HepG2 (cell line): ENCODE results near the gene CRISPLD2. TPM values are rescaled to one million over a fixed set of nuclear protein-coding genes. Genes with fewer than 3 reads are reported as not detected.

Experiments
- ATAC-seq: fragments of 200-7000 bp; cut with Tn5 transposase; 3 replicates; pipeline ENCODE4 v1.9.1; 2020; ENCODE audit warnings: mild to moderate bottlenecking, moderate library complexity
- BruUV-seq: library from RNA; stranded (reverse); fragments of 400-500 nt; replicated peaks from 2 replicates; lab custom pipeline; 2021; lab: Mats Ljungman, UMichigan
- CTCF ChIA-PET: fragments of 300-600 bp; formaldehyde crosslinking; extraction: SDS; loops from one replicate; lab custom pipeline; 2021; ENCODE audit warnings: low total read pairs, inconsistent platforms, low intra/inter-chr PET ratio; lab: Yijun Ruan, JAX
- POLR2A ChIA-PET: fragments of 350-600 bp; sonication (Branson Sonifier 250); formaldehyde crosslinking; loops from one replicate; lab custom pipeline; 2020; ENCODE audit warnings: antibody characterized with exemption, inconsistent platforms; lab: Yijun Ruan, JAX
- DNase-seq: peaks from one replicate; pipeline ENCODE4 v3.0.0-alpha.2; 2015; ENCODE audit warnings: low spot score
- FAIRE-seq: peaks from 3 replicates; lab custom pipeline; 2011; peaks lifted over from hg19 to GRCh38; lab: Jason Lieb, UNC
- H2AFZ ChIP-seq: one replicate; pipeline ENCODE4 v1.6.1; 2011; ENCODE audit warnings: low read length, inconsistent platforms
- H3K27ac ChIP-seq: fragments of 300-600 bp; 3 replicates; pipeline ENCODE4 v1.8.0; 2011; ENCODE audit warnings: mixed run types, mild to moderate bottlenecking, mixed read lengths, low read length, inconsistent platforms; ENCODE audit not compliant: insufficient read depth; ENCODE audit errors: extremely low read length
- H3K27me3 ChIP-seq, 2 experiments: fragments of 200-600 bp in 1 of 2; 2 replicates in 1 of 2; 3 replicates in 1 of 2; pipeline versions ENCODE4 v1.6.0 to v1.8.0; 2011; ENCODE audit warnings: low read length in 2 of 2, mild to moderate bottlenecking in 2 of 2, moderate library complexity in 2 of 2, inconsistent platforms in 1 of 2; ENCODE audit not compliant: insufficient read depth in 2 of 2, control insufficient read depth in 1 of 2
- H3K36me3 ChIP-seq, 2 experiments: fragments of 200-600 bp in 1 of 2; replicated peaks in 1 of 2; 2 replicates in 1 of 2; 3 replicates in 1 of 2; pipeline versions ENCODE4 v1.5.1 to v1.8.0; 2011; ENCODE audit warnings: low read length in 2 of 2, inconsistent platforms in 1 of 2; ENCODE audit not compliant: insufficient read depth in 2 of 2, control insufficient read depth in 1 of 2
- H3K4me1 ChIP-seq: 2 replicates; pipeline ENCODE4 v1.5.1; 2012; ENCODE audit warnings: low read length, inconsistent platforms; ENCODE audit not compliant: insufficient read depth
- H3K4me2 ChIP-seq: 2 replicates; pipeline ENCODE4 v1.6.0; 2011; ENCODE audit warnings: low read depth, low read length, inconsistent platforms
- H3K4me3 ChIP-seq, 3 experiments: fragments of 200-600 bp in 1 of 3; sonication (generic), shearing (Covaris generic) in 1 of 3; replicated peaks in 1 of 3; 2 replicates each; pipeline ENCODE4 v1.5.1; 2011 to 2016; ENCODE audit warnings: low read length in 3 of 3, inconsistent platforms in 2 of 3, low read depth in 2 of 3, mild to moderate bottlenecking in 2 of 3, control low read depth in 1 of 3, mixed read lengths in 1 of 3; ENCODE audit not compliant: insufficient read depth in 1 of 3
- H3K79me2 ChIP-seq: one replicate; pipeline ENCODE4 v1.6.1; 2011; ENCODE audit warnings: low read length, inconsistent platforms; ENCODE audit not compliant: insufficient read depth
- H3K9ac ChIP-seq: 2 replicates; pipeline ENCODE4 v1.6.0; 2011; ENCODE audit warnings: mild to moderate bottlenecking, low read depth, low read length, inconsistent platforms; ENCODE audit not compliant: insufficient read depth
- H3K9me3 ChIP-seq: 2 replicates; pipeline ENCODE4 v1.5.1; 2012; ENCODE audit warnings: mild to moderate bottlenecking, low read length
- H4K20me1 ChIP-seq: 2 replicates; pipeline ENCODE4 v1.6.0; 2011; ENCODE audit warnings: inconsistent platforms, mild to moderate bottlenecking, low read length, moderate library complexity; ENCODE audit not compliant: insufficient read depth
- ELF1 ChIP-seq: sonication (generic); formaldehyde crosslinking; IDR thresholded peaks from 2 replicates; pipeline ENCODE4 v1.4.0; 2020; ENCODE audit warnings: missing genetic modification reagents
- KLF6 ChIP-seq: IDR thresholded peaks from 2 replicates; pipeline ENCODE4 v1.8.0; 2016; ENCODE audit warnings: missing biosample characterization, missing genetic modification reagents
- MBNL3 ChIP-seq: fragments of 250-450 bp; sonication (Bioruptor Pico); conservative IDR thresholded peaks from 2 replicates; pipeline ENCODE4 v1.8.0; 2022; ENCODE audit warnings: mild to moderate bottlenecking, inconsistent platforms
- MXD4 ChIP-seq: IDR thresholded peaks from 2 replicates; pipeline ENCODE4 v1.6.1; 2016; ENCODE audit warnings: mild to moderate bottlenecking, missing biosample characterization, missing genetic modification reagents
- REPIN1 ChIP-seq: sonication (generic); formaldehyde crosslinking; IDR thresholded peaks from 2 replicates; pipeline ENCODE4 v1.8.0; 2022; ENCODE audit warnings: missing genetic modification reagents, low read depth, mild to moderate bottlenecking, borderline replicate concordance
- RFX3 ChIP-seq: IDR thresholded peaks from 2 replicates; pipeline ENCODE4 v1.6.1; 2016; ENCODE audit warnings: missing biosample characterization, missing genetic modification reagents
- SKI ChIP-seq: fragments of 450-650 bp; IDR thresholded peaks from one replicate; pipeline ENCODE4 v1.6.1; 2018; ENCODE audit warnings: mild to moderate bottlenecking; ENCODE audit not compliant: partially characterized antibody
- SP5 ChIP-seq: IDR thresholded peaks from 2 replicates; pipeline ENCODE4 v1.6.1; 2016; ENCODE audit warnings: low read depth, borderline replicate concordance
- SSRP1 ChIP-seq: IDR thresholded peaks from 2 replicates; pipeline ENCODE4 v1.6.1; 2016; ENCODE audit warnings: control low read depth
- ZNF101 ChIP-seq: sonication (generic); formaldehyde crosslinking; IDR thresholded peaks from 2 replicates; pipeline ENCODE4 v1.4.0; 2020; ENCODE audit warnings: mild to moderate bottlenecking, low read depth, missing genetic modification reagents, borderline replicate concordance
- ZNF333 ChIP-seq: sonication (generic); formaldehyde crosslinking; IDR thresholded peaks from 2 replicates; pipeline ENCODE4 v1.4.0; 2020; ENCODE audit warnings: mild to moderate bottlenecking, missing genetic modification reagents, borderline replicate concordance
- ZNF510 ChIP-seq: sonication (generic); formaldehyde crosslinking; IDR thresholded peaks from 2 replicates; pipeline ENCODE4 v1.4.0; 2020; ENCODE audit warnings: low read depth, mild to moderate bottlenecking, missing genetic modification reagents
- ZNF552 ChIP-seq: sonication (generic); formaldehyde crosslinking; IDR thresholded peaks from 2 replicates; pipeline ENCODE4 v1.9.0; 2022; ENCODE audit warnings: missing genetic modification reagents, mild to moderate bottlenecking, borderline replicate concordance
- ZNF607 ChIP-seq: sonication (generic); formaldehyde crosslinking; IDR thresholded peaks from 2 replicates; pipeline ENCODE4 v1.5.1; 2020; ENCODE audit warnings: missing genetic modification reagents, mild to moderate bottlenecking, borderline replicate concordance
- ZNF768 ChIP-seq: sonication (generic); formaldehyde crosslinking; IDR thresholded peaks from 2 replicates; pipeline ENCODE4 v1.4.0; 2020; ENCODE audit warnings: missing genetic modification reagents
- WGBS: methylation state at CpG from one replicate; pipeline ENCODE4 v1.1.6; 2017; ENCODE audit warnings: low lambda C conversion rate; 5-methylcytosine and 5-hydroxymethylcytosine counted together
- in situ Hi-C: cut with HindIII; loops from 2 replicates; pipeline ENCODE4 v1.10.0; 2017; ENCODE audit warnings: low pct_unique_long_range_greater_than_20kb; ENCODE audit not compliant: extremely low pct_ligation_motif_present
- intact Hi-C: fragments of 100-400 bp; cut with micrococcal nuclease; formaldehyde crosslinking; loops from one replicate; pipeline ENCODE4 v1.10.0; 2022; ENCODE audit not compliant: unreplicated experiment
- polyA plus RNA-seq, 8 experiments: library from polyadenylated mRNA; depleted of rRNA in 3 of 8; stranded (reverse) in 7 of 8; unstranded in 1 of 8; fragments of >200 nt; fragmentation: Illumina TruSeq in 4 of 8; extraction: Trizol in 4 of 8; gene quantifications; 2 replicates each; pipeline versions ENCODE4 v1.2.1 to v1.2.3, GENCODE V29; 2011 to 2016; ENCODE audit warnings: low read depth in 4 of 8, missing spikeins in 1 of 8, mixed read lengths in 1 of 8; ENCODE audit not compliant: insufficient read depth in 1 of 8
- total RNA-seq, 5 experiments: library from RNA; depleted of rRNA; stranded (reverse); fragments of >200 nt; fragmentation: Illumina TruSeq; extraction: Trizol; gene quantifications; 2 replicates each; pipeline ENCODE4 v1.2.3, GENCODE V29; 2016; ENCODE audit warnings: low read depth in 1 of 5
- TF ChIP-seq, protein P1 (sequence below): sonication (generic); formaldehyde crosslinking; IDR thresholded peaks from 2 replicates; pipeline ENCODE4 v1.5.1; 2020; ENCODE audit warnings: mild to moderate bottlenecking, missing genetic modification reagents, borderline replicate concordance

CRISPLD2 gene
- total and polyA plus RNA-seq, 2 of the 13 experiments (the other 11 are each of a cell fraction or from before 2014, with no cell fraction given) = 0.04 to 0.31 TPM

DNA sequence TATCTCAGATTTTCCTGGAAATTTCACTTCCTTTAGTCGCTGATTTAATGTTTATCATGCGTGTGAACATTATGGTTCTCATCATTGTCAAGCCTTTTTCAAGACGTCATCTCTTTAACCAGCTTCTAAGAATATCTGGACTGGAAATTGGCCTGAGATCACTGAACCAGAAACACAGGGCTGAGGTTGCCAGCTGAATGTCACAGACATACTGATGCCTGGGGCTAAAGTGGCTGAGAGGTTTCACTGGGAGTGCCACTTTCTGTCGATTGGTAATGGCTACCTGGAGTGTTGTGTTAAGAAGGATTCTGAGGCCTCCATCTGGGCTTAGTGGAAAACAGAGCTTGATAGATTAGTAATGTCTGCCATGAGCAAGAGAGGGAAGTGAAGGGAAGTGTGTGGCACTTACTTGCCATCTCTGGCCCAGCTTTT, 54.2 kb downstream of the CRISPLD2 start:
- Histone ChIP-seq H4K20me1 (no peaks in the 10 kb centered on the region), H3K27me3 (peaks cover 2 to 6% of the 10 kb centered on the region in 2 experiments; a peak in 2 of 5 replicates), H3K4me3 (no peak overlapping the region), H3K4me1 (no peaks in the 10 kb centered on the region), H3K9ac (no peak overlapping the region), H2AFZ (no peak overlapping the region), H3K36me3 (no peaks in the 10 kb centered on the region), H3K79me2 (no peaks in the 10 kb centered on the region), H3K9me3 (no peaks in the 10 kb centered on the region), H3K4me2 (no peak overlapping the region), H3K27ac (no peak overlapping the region)
- intact Hi-C loops (no loop called here), in situ Hi-C loops (no loop called here)
- FAIRE-seq (no peak), DNase-seq (no peak), ATAC-seq (no peak)
- POLR2A ChIA-PET = no interaction called here
- TF ChIP-seq KLF6 = no peak
- TF ChIP-seq ZNF101 = no peak
- TF ChIP-seq ZNF607 (CRISPR knock-in tag) = no peak
- TF ChIP-seq SKI = no peak
- TF ChIP-seq ZNF552 = no peak
- TF ChIP-seq ZNF333 = no peak
- no peak for TF ChIP-seq MBNL3 (CRISPR knock-in tag)
- TF ChIP-seq REPIN1 (CRISPR knock-in tag) = no peak
- TF ChIP-seq ZNF510 = no peak
- TF ChIP-seq ZNF768 (CRISPR knock-in tag) = no peak
- no peak for TF ChIP-seq SSRP1 (CRISPR knock-in tag)
- TF ChIP-seq MXD4 (CRISPR knock-in tag) = no peak
- TF ChIP-seq RFX3 (CRISPR knock-in tag) = no peak
- TF ChIP-seq, protein P1, sequence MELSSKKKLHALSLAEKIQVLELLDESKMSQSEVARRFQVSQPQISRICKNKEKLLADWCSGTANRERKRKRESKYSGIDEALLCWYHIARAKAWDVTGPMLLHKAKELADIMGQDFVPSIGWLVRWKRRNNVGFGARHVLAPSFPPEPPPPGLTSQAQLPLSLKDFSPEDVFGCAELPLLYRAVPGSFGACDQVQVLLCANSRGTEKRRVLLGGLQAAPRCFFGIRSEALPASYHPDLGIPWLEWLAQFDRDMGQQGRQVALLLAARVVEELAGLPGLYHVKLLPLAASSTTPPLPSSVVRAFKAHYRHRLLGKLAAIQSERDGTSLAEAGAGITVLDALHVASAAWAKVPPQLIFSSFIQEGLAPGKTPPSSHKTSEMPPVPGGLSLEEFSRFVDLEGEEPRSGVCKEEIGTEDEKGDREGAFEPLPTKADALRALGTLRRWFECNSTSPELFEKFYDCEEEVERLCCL = no peak
- no peak for TF ChIP-seq SP5 (CRISPR knock-in tag)
- TF ChIP-seq ELF1 (CRISPR knock-in tag) = no peak
- CTCF ChIA-PET = no interaction called here
- WGBS = 66% methylated on average over 4 of the region's 4 CpGs
- no TSS peak for BruUV-seq
